Mammary epithelial cell (primary cell): Measurements from ENCODE around the gene RAB11B.

Experiments
- EZH2 ChIP-seq: IDR thresholded peaks from 2 replicates; pipeline ENCODE4 v1.6.1; 2012; ENCODE audit warnings: low read length, inconsistent platforms, borderline replicate concordance
- TF ChIP-seq, protein P1 (sequence below), 2 donors: IDR thresholded peaks in 1 of 2; conservative IDR thresholded peaks in 1 of 2; 2 replicates each; pipeline ENCODE4 v1.5.1; 2011 to 2012; ENCODE audit warnings: inconsistent platforms in 2 of 2, low read length in 2 of 2, mild to moderate bottlenecking in 2 of 2, control low read depth in 1 of 2, low read depth in 1 of 2; ENCODE audit not compliant: insufficient read depth in 1 of 2; ENCODE audit errors: extremely low read depth in 1 of 2

DNA sequence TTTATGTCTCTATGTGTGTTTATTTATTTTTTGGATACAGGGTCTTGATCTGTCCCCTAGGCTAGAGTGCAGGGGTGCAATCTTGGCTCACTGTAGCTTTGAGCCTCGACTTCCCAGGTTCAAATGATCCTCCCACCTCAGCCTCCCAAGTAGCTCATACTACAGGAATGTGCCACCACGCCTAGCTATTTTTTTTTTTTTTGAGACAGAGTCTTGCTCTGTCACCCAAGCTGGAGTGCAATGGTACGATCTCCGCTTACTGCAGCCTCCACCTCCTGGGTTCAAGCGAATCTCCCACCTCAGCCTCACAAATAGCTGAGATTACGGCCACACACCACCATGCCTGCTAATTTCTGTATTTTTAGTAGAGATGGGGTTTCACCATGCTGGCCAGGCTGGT is 31.2 kb upstream of the RAB11B start:
- TF ChIP-seq, protein P1, sequence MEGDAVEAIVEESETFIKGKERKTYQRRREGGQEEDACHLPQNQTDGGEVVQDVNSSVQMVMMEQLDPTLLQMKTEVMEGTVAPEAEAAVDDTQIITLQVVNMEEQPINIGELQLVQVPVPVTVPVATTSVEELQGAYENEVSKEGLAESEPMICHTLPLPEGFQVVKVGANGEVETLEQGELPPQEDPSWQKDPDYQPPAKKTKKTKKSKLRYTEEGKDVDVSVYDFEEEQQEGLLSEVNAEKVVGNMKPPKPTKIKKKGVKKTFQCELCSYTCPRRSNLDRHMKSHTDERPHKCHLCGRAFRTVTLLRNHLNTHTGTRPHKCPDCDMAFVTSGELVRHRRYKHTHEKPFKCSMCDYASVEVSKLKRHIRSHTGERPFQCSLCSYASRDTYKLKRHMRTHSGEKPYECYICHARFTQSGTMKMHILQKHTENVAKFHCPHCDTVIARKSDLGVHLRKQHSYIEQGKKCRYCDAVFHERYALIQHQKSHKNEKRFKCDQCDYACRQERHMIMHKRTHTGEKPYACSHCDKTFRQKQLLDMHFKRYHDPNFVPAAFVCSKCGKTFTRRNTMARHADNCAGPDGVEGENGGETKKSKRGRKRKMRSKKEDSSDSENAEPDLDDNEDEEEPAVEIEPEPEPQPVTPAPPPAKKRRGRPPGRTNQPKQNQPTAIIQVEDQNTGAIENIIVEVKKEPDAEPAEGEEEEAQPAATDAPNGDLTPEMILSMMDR (conservative IDR thresholded peaks at IDR 0.05 in 1 of 2, IDR thresholded peaks at IDR 0.05 in 1 of 2; ENCODE audit: extremely low read depth in 1 of 2, insufficient read depth in 1 of 2, low read depth in 1 of 2, low read length in 2 of 2) = no peak
- no peak for TF ChIP-seq EZH2
